CD14-positive monocyte (primary cell): Measurements from ENCODE around the gene MKLN1. TPM values are rescaled to one million over a fixed set of nuclear protein-coding genes. Genes with fewer than 3 reads are reported as not detected.

Experiments
- DNase-seq, 3 donors: peaks; one replicate each; pipeline ENCODE4 v3.0.0-alpha.2; 2011 to 2022
- H2AFZ ChIP-seq: 2 replicates; pipeline ENCODE4 v1.6.0; 2012; ENCODE audit warnings: mild to moderate bottlenecking, low read depth, low read length, inconsistent platforms; ENCODE audit not compliant: insufficient read depth, poor library complexity, severe bottlenecking
- H3K27ac ChIP-seq, 2 donors: 1 replicate in 1 of 2; 2 replicates in 1 of 2; pipeline ENCODE4 v1.5.1; 2012 to 2013; ENCODE audit warnings: low read length in 2 of 2, control low read depth in 1 of 2, inconsistent platforms in 1 of 2, low read depth in 1 of 2, mild to moderate bottlenecking in 1 of 2
- H3K27me3 ChIP-seq, 2 donors: one replicate each; pipeline versions ENCODE4 v1.6.0 to v1.6.1; 2011 to 2013; ENCODE audit warnings: low read length in 2 of 2; ENCODE audit not compliant: control insufficient read depth in 2 of 2, insufficient read depth in 2 of 2
- H3K36me3 ChIP-seq, 2 donors: replicated peaks in 1 of 2; 1 replicate in 1 of 2; 2 replicates in 1 of 2; pipeline versions ENCODE4 v1.5.1 to v1.6.1; 2012 to 2013; ENCODE audit warnings: low read length in 2 of 2, control low read depth in 1 of 2, inconsistent platforms in 1 of 2, mild to moderate bottlenecking in 1 of 2; ENCODE audit not compliant: insufficient read depth in 2 of 2, control insufficient read depth in 1 of 2
- H3K4me1 ChIP-seq, 2 donors: 1 replicate in 1 of 2; 2 replicates in 1 of 2; pipeline versions ENCODE4 v1.5.1 to v1.6.1; 2012 to 2013; ENCODE audit warnings: low read length in 2 of 2, control low read depth in 1 of 2, inconsistent platforms in 1 of 2, mild to moderate bottlenecking in 1 of 2, moderate library complexity in 1 of 2; ENCODE audit not compliant: insufficient read depth in 2 of 2, control insufficient read depth in 1 of 2
- H3K4me2 ChIP-seq: replicated peaks from 2 replicates; pipeline ENCODE3; 2012; ENCODE audit warnings: low read length, moderate library complexity, mild to moderate bottlenecking; ENCODE audit not compliant: poor library complexity, severe bottlenecking; ENCODE audit errors: extremely low read depth
- H3K4me3 ChIP-seq, 3 experiments: fragments of 200-600 bp in 1 of 3; sonication (generic) in 1 of 3; replicated peaks in 1 of 3; 1 replicate in 2 of 3; 2 replicates in 1 of 3; pipeline ENCODE4 v1.5.1; 2011 to 2013; ENCODE audit warnings: low read length in 3 of 3, mild to moderate bottlenecking in 3 of 3, control low read depth in 2 of 3, low read depth in 2 of 3, inconsistent platforms in 1 of 3, moderate library complexity in 1 of 3
- H3K79me2 ChIP-seq: 2 replicates; pipeline ENCODE4 v1.6.0; 2012; ENCODE audit warnings: mild to moderate bottlenecking, control low read depth, inconsistent platforms, low read length, moderate library complexity; ENCODE audit not compliant: insufficient read depth
- H3K9ac ChIP-seq: 2 replicates; pipeline ENCODE4 v1.6.0; 2017; ENCODE audit warnings: low read length, mild to moderate bottlenecking; ENCODE audit not compliant: insufficient read depth, poor library complexity, severe bottlenecking
- H3K9me3 ChIP-seq, 2 donors: replicated peaks in 1 of 2; 1 replicate in 1 of 2; 2 replicates in 1 of 2; pipeline versions ENCODE4 v1.5.1 to v1.6.1; 2012 to 2013; ENCODE audit warnings: low read length in 2 of 2, control low read depth in 1 of 2; ENCODE audit not compliant: control insufficient read depth in 1 of 2, insufficient read depth in 1 of 2
- H4K20me1 ChIP-seq: 2 replicates; pipeline ENCODE4 v1.6.0; 2012; ENCODE audit warnings: mild to moderate bottlenecking, low read length, control low read depth, moderate library complexity; ENCODE audit not compliant: insufficient read depth
- H3K27ac Mint-ChIP-seq, 7 donors: one replicate each; pipeline ENCODE4 v1.8.0; 2020; ENCODE audit warnings: mild to moderate bottlenecking in 7 of 7, mixed read lengths in 7 of 7, moderate library complexity in 6 of 7, inconsistent platforms in 2 of 7
- H3K27me3 Mint-ChIP-seq, 3 donors: one replicate each; pipeline ENCODE4 v1.8.0; 2021 to 2022; ENCODE audit warnings: low read depth in 3 of 3, mild to moderate bottlenecking in 3 of 3, mixed read lengths in 3 of 3, moderate library complexity in 3 of 3, inconsistent platforms in 1 of 3
- H3K36me3 Mint-ChIP-seq, 2 donors: one replicate each; pipeline ENCODE4 v1.8.0; 2020; ENCODE audit warnings: mixed read lengths in 2 of 2, inconsistent platforms in 1 of 2, mild to moderate bottlenecking in 1 of 2
- H3K4me1 Mint-ChIP-seq: one replicate; pipeline ENCODE4 v1.8.0; 2020; ENCODE audit warnings: mild to moderate bottlenecking, mixed read lengths
- H3K4me3 Mint-ChIP-seq, 2 donors: one replicate each; pipeline ENCODE4 v1.8.0; 2020; ENCODE audit warnings: mild to moderate bottlenecking in 2 of 2, mixed read lengths in 2 of 2, moderate library complexity in 1 of 2
- H3K9me3 Mint-ChIP-seq, 7 donors: one replicate each; pipeline ENCODE4 v1.8.0; 2020 to 2022; ENCODE audit warnings: mixed read lengths in 7 of 7, mild to moderate bottlenecking in 6 of 7, moderate library complexity in 6 of 7, inconsistent platforms in 2 of 7
- CTCF ChIP-seq: fragments of 200-600 bp; IDR thresholded peaks from one replicate; pipeline ENCODE4 v1.8.0; 2022; ENCODE audit warnings: antibody characterized with exemption, mild to moderate bottlenecking
- WGBS: methylation state at CpG from one replicate; pipeline ENCODE4 v1.1.5; 2013; ENCODE audit warnings: missing lambda C conversion rate; ENCODE audit not compliant: insufficient coverage; 5-methylcytosine and 5-hydroxymethylcytosine counted together
- intact Hi-C, 2 donors: fragments of 100-400 bp; cut with micrococcal nuclease; formaldehyde crosslinking; loops; one replicate each; pipeline versions ENCODE4 v1.15.0 to v1.15.1; 2023
- polyA plus RNA-seq, 3 donors: library from polyadenylated mRNA; depleted of rRNA in 1 of 3; unstranded in 2 of 3; stranded (reverse) in 1 of 3; fragments of 300-500 nt in 2 of 3; fragments of >200 nt in 1 of 3; fragmentation: Illumina TruSeq in 2 of 3; gene quantifications; 1 replicate in 2 of 3; 2 replicates in 1 of 3; pipeline ENCODE4 v1.2.3, GENCODE V29; 2012 to 2021

The MKLN1 gene
- polyA plus RNA-seq, 3 donors = 12.2 to 18.5 (median 17.2) TPM

DNA sequence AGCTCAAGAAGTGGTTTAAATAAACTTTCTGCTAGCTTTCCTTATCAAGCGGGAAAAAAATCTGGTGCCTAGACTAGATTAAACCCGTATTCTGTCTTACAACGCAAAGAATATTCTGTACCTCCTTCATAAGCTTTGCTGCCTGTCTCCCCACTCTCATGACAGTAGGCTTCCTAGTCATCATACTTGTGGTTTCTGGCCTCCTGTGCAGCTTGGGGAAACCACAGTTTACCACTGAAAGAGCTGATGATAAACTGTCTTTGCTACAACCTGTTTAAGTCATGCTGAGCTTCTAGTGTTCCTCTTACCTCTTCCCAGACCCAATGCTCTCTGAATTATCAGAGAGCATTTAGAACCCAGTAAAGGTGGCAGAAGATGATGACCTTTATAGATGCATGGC lies 173.7 kb downstream of the MKLN1 start:
- Histone ChIP-seq H3K27ac (no peak overlapping the region), H3K4me1 (no peaks in the 10 kb centered on the region), H3K4me3 (no peak overlapping the region), H3K9me3 (no peaks in the 10 kb centered on the region), H3K9ac (no peak overlapping the region), H3K27me3 (no peaks in the 10 kb centered on the region), H3K79me2 (no peaks in the 10 kb centered on the region), H4K20me1 (no peaks in the 10 kb centered on the region), H3K36me3 (peaks cover 11 to 26% of the 10 kb centered on the region in 2 donors), H2AFZ (no peak overlapping the region), H3K4me2 (no peak overlapping the region)
- no peak overlapping the region for H3K27ac Mint-ChIP-seq
- WGBS = 18% methylated on average over 2 of the region's 3 CpGs
- H3K9me3 Mint-ChIP-seq = no peaks in the 10 kb centered on the region
- intact Hi-C loops = loop anchor here in 1 of 2 donors (10.0 kb wide), 1 partner anchor 153 kb away; no protein-coding TSS in a partner anchor
- H3K4me3 Mint-ChIP-seq = no peak overlapping the region
- peaks cover 0 to 2% (median 0%) of the 10 kb centered on the region in 3 donors for H3K27me3 Mint-ChIP-seq
- DNase-seq = no peak
- H3K4me1 Mint-ChIP-seq = no peaks in the 10 kb centered on the region
- TF ChIP-seq CTCF = no peak
- peaks cover 16 to 20% of the 10 kb centered on the region in 2 donors for H3K36me3 Mint-ChIP-seq

- intact Hi-C loops = loop anchor here in 1 of 2 donors (10.0 kb wide), 1 partner anchor 153 kb away; no protein-coding TSS in a partner anchor
- H3K4me2 ChIP-seq = no peak overlapping the region
- no peak overlapping the region for H3K4me3 Mint-ChIP-seq
Observed at GRCh38 chr7:131501930-131502685, 174.4 kb downstream of the MKLN1 start.

More at GRCh38 chr7:131501930-131502685, 174.4 kb downstream of the MKLN1 start:
- H3K4me1 Mint-ChIP-seq = no peaks in the 10 kb centered on the region
- Histone ChIP-seq H3K79me2 (no peaks in the 10 kb centered on the region), H3K36me3 (peaks cover 9 to 19% of the 10 kb centered on the region in 2 donors), H3K27me3 (no peaks in the 10 kb centered on the region), H3K9ac (no peak overlapping the region), H3K27ac (no peak overlapping the region), H3K4me3 (no peak overlapping the region), H2AFZ (no peak overlapping the region), H3K9me3 (no peaks in the 10 kb centered on the region), H3K4me1 (no peaks in the 10 kb centered on the region), H4K20me1 (no peaks in the 10 kb centered on the region)
- DNase-seq = no peak
- no peak for TF ChIP-seq CTCF
- H3K36me3 Mint-ChIP-seq = peaks cover 10 to 13% of the 10 kb centered on the region in 2 donors
- peaks cover 0 to 2% (median 0%) of the 10 kb centered on the region in 7 donors for H3K9me3 Mint-ChIP-seq
- WGBS = 82% methylated on average over 9 of the region's 14 CpGs
- peaks cover 0 to 3% (median 2%) of the 10 kb centered on the region in 3 donors for H3K27me3 Mint-ChIP-seq
- peak overlapping the region in 1 of 7 donors; percentile 26 for H3K27ac Mint-ChIP-seq
